Psoas muscle (tissue), 8 donors: ENCODE data around the gene AKT1. TPM values are rescaled to one million over a fixed set of nuclear protein-coding genes. Genes with fewer than 3 reads are reported as not detected.
A peak's percentile ranks its signal among the peaks of the same experiment; 100 is the strongest.

ENCODE experiments used
- ATAC-seq, 4 donors: fragments of 200-7000 bp; cut with Tn5 transposase; one replicate each; pipeline ENCODE4 v1.9.1; 2020; ENCODE audit warnings: moderate library complexity in 3 of 4, mild to moderate bottlenecking in 2 of 4
- DNase-seq, 2 donors: peaks; one replicate each; pipeline ENCODE4 v3.0.0-alpha.2; 2020
- H3K27ac ChIP-seq: fragments of 200-600 bp; one replicate; pipeline ENCODE4 v1.8.0; 2022
- H3K27me3 ChIP-seq, 3 donors: fragments of 200-600 bp in 1 of 3; one replicate each; pipeline versions ENCODE4 v1.6.1 to v1.8.0; 2013 to 2022; ENCODE audit warnings: low read length in 2 of 3, mild to moderate bottlenecking in 2 of 3, moderate library complexity in 1 of 3; ENCODE audit not compliant: insufficient read depth in 3 of 3
- H3K36me3 ChIP-seq, 2 donors: fragments of 200-600 bp in 1 of 2; one replicate each; pipeline versions ENCODE4 v1.6.1 to v1.8.0; 2013 to 2022; ENCODE audit warnings: low read depth in 1 of 2, mild to moderate bottlenecking in 1 of 2, moderate library complexity in 1 of 2; ENCODE audit not compliant: insufficient read depth in 1 of 2
- H3K4me1 ChIP-seq: fragments of 200-600 bp; one replicate; pipeline ENCODE4 v1.8.0; 2022
- H3K4me3 ChIP-seq: fragments of 200-600 bp; one replicate; pipeline ENCODE4 v1.8.0; 2022; ENCODE audit warnings: mild to moderate bottlenecking
- H3K9me3 ChIP-seq: fragments of 200-600 bp; one replicate; pipeline ENCODE4 v1.8.0; 2022
- CTCF ChIP-seq: fragments of 200-600 bp; IDR thresholded peaks from one replicate; pipeline ENCODE4 v1.8.0; 2022; ENCODE audit warnings: antibody characterized with exemption
- WGBS, 3 donors: extraction: QIAGEN DNeasy Blood & Tissue Kit; methylation state at CpG; one replicate each; pipeline versions ENCODE4 v1.1.6 to v1.1.7; 2013; 5-methylcytosine and 5-hydroxymethylcytosine counted together
- intact Hi-C, 2 donors: fragments of 100-400 bp; cut with DNase I; formaldehyde crosslinking; loops; one replicate each; pipeline versions ENCODE4 v1.11.0 to v1.14.2; 2022
- polyA plus RNA-seq, 3 donors: library from polyadenylated mRNA; stranded (reverse); fragments of 200-250 nt; gene quantifications; one replicate each; pipeline ENCODE4 v1.2.3, GENCODE V29; 2013
- total RNA-seq, 4 donors: library from RNA; stranded (reverse); fragmentation: NEBNext Ultra II Directional in 2 of 4; extraction: Animal tissue kit (Norgen Biotek cat#: 25700) in 2 of 4; gene quantifications; one replicate each; pipeline versions ENCODE4 v1.2.1 to v1.2.4, GENCODE V29; 2021 to 2023
- donor health status: healthy with polysubstance abuse.
- donor health status: DM: no; HTN: no; CAD: no; lungs with moderate emphysema.
- donor health status: Bipolar disorder and iron deficiency.
- donor health status: healthy.
- donor health status: DM: yes; HTN: yes; CAD: no.
- donor health status: DM: no; HTN: no; CAD: no.
- donor health status: DM: no; HTN: no; CAD: no.
- donor health status: DM: yes; HTN: yes; CAD: no.

The AKT1 gene
- total and polyA plus RNA-seq, 7 donors = 51.9 to 102 (median 62.0) TPM

- H3K36me3 ChIP-seq = no peaks in the 10 kb centered on the region
- H3K9me3 ChIP-seq = no peaks in the 10 kb centered on the region
- DNase-seq = peak; percentile 76 to 91
- intact Hi-C loops = no loop called here
- peaks cover 54% of the 10 kb centered on the region for H3K4me1 ChIP-seq
- peak; percentile 22 for TF ChIP-seq CTCF
- H3K27me3 ChIP-seq = no peaks in the 10 kb centered on the region
- H3K27ac ChIP-seq = peak overlapping the region; percentile 83
- WGBS, 3 donors = 10 to 18% (median 11%) methylated on average over 21 to 24 of the region's 24 CpGs
- H3K4me3 ChIP-seq = peak overlapping the region; percentile 82
- ATAC-seq = peak; percentile 55 to 63 (median 56)
Observed at GRCh38 chr14:104724981-104725771, 70.4 kb downstream of the AKT1 start.

- peak overlapping the region; percentile 82 for H3K4me3 ChIP-seq
- intact Hi-C loops = no loop called here
- H3K9me3 ChIP-seq = no peaks in the 10 kb centered on the region
- WGBS, 3 donors = 2% methylated on average over 12 to 27 of the region's 27 CpGs
- ATAC-seq (peak; percentile 22 to 55 (median 48)), DNase-seq (peak; percentile 83 to 93)
- peaks cover 0 to 6% of the 10 kb centered on the region in 2 donors for H3K36me3 ChIP-seq
- no peak for TF ChIP-seq CTCF
- peaks cover 51% of the 10 kb centered on the region for H3K4me1 ChIP-seq
- peak overlapping the region; percentile 83 for H3K27ac ChIP-seq
- H3K27me3 ChIP-seq = no peaks in the 10 kb centered on the region
Observed at GRCh38 chr14:104724407-104724980, 71.1 kb downstream of the AKT1 start.

GRCh38 chr14:104723651-104724406, 71.7 kb downstream of the AKT1 start, which contains the start of gene ADSS1:
ADSS1 (plus strand) TSS chr14:104724229; CDS start chr14:104724271, 42 bp downstream.
- ATAC-seq (peak; percentile 47 to 59 (median 52)), DNase-seq (peak; percentile 78 to 87)
- intact Hi-C loops = no loop called here
- peaks cover 56% of the 10 kb centered on the region for H3K4me1 ChIP-seq
- peak within 1 kb of the TSS; percentile 83 for H3K27ac ChIP-seq
- peaks cover 0 to 8% of the 10 kb centered on the region in 2 donors for H3K36me3 ChIP-seq
- WGBS, 3 donors = 1 to 2% (median 1%) methylated on average over 36 to 82 of the region's 82 CpGs
- H3K27me3 ChIP-seq = no peaks in the 10 kb centered on the region
- peak; percentile 94 for TF ChIP-seq CTCF
- peak within 1 kb of the TSS; percentile 82 for H3K4me3 ChIP-seq
- no peaks in the 10 kb centered on the region for H3K9me3 ChIP-seq

- H3K27me3 ChIP-seq = no peaks in the 10 kb centered on the region
- 43 to 51% (median 48%) methylated on average over 23 to 26 of the region's 26 CpGs for WGBS, 3 donors
- H3K27ac ChIP-seq = peak overlapping the region; percentile 83
- intact Hi-C loops = no loop called here
- TF ChIP-seq CTCF = no peak
- H3K4me3 ChIP-seq = peak overlapping the region; percentile 82
- no peak for ATAC-seq
- H3K36me3 ChIP-seq = peaks cover 0 to 8% of the 10 kb centered on the region in 2 donors
- peaks cover 61% of the 10 kb centered on the region for H3K4me1 ChIP-seq
- H3K9me3 ChIP-seq = no peaks in the 10 kb centered on the region
- no peak for DNase-seq
Observed at GRCh38 chr14:104722938-104723650, 72.5 kb downstream of the AKT1 start.
